Measurements from ENCODE around the gene RALGAPB. TPM values are rescaled to one million over a fixed set of nuclear protein-coding genes. Genes with fewer than 3 reads are reported as not detected.

RALGAPB gene
- total and polyA plus RNA-seq, 2 of the 13 experiments (the other 11 are each of a cell fraction or from before 2014, with no cell fraction given) = 17.6 to 30.6 TPM

DNA sequence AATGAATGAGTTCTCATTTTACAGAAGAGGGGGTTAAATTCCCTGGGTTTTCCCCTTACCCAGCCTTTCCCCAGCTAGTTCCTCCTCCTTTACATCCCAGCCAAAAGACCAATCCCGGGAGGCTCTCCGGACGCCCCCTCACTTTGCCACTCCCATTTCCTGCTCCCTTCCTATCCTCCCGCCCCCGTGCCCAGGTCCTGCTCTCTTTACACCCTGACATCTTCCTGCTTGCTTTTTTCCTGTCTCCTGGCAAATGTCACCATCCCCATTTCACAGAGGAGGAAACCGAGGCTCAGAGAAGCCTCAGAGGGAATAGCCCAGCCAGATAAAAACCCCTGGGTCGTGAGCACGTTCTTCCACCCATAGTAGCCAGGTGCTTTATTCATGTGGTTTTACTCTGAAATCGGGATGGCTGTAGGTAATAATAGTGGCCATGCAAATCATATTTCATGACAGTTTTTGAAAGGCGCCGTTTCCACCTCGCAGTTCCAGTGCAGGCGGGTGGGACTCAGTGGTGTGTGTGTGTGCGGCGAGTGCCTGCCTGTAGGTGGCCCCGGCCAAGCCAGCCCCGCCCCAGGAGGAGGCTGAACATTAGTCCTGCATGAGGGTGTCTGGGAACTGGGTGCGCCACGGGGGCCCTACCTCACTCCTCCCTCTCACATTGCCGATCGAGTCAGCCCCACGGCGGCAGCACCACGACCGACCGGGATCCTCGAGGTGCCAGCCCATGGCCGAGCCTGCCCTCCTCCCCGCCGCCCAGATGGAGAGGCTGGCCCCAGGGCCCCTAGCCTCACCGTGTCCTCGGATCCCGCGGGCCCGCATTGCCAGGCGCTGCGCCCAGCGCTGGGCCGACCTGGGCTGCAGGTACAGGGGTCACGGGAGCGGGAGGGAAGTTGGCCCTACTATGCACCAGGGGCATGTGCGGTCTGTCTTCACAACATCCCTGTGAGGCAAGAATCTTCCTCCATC lies 128.9 kb downstream of the RALGAPB start, which contains the start of gene ARHGAP40 (continued):
- TF ChIP-seq, protein P1, sequence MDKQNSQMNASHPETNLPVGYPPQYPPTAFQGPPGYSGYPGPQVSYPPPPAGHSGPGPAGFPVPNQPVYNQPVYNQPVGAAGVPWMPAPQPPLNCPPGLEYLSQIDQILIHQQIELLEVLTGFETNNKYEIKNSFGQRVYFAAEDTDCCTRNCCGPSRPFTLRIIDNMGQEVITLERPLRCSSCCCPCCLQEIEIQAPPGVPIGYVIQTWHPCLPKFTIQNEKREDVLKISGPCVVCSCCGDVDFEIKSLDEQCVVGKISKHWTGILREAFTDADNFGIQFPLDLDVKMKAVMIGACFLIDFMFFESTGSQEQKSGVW (CRISPR knock-in tag; IDR thresholded peaks at IDR 0.05; ENCODE audit: borderline replicate concordance) = no peak
- TF ChIP-seq KIAA2018 (CRISPR knock-in tag; IDR thresholded peaks at IDR 0.05; ENCODE audit: borderline replicate concordance) (no peak), THYN1 (CRISPR knock-in tag; IDR thresholded peaks at IDR 0.05; ENCODE audit: borderline replicate concordance, low read depth) (no peak), ZFX (CRISPR knock-in tag; IDR thresholded peaks at IDR 0.05; ENCODE audit: low read depth) (peak; percentile 62), PLRG1 (conservative IDR thresholded peaks at IDR 0.05) (no peak), CC2D1A (CRISPR knock-in tag; IDR thresholded peaks at IDR 0.05) (no peak), KMT2B (CRISPR knock-in tag; IDR thresholded peaks at IDR 0.05) (no peak; the same call in 1 of the 2 replicates), CENPT (CRISPR knock-in tag; IDR thresholded peaks at IDR 0.05; ENCODE audit: low read depth) (no peak), ZUFSP (CRISPR knock-in tag; IDR thresholded peaks at IDR 0.05; ENCODE audit: borderline replicate concordance) (no peak)
- TF ChIP-seq, protein P2, sequence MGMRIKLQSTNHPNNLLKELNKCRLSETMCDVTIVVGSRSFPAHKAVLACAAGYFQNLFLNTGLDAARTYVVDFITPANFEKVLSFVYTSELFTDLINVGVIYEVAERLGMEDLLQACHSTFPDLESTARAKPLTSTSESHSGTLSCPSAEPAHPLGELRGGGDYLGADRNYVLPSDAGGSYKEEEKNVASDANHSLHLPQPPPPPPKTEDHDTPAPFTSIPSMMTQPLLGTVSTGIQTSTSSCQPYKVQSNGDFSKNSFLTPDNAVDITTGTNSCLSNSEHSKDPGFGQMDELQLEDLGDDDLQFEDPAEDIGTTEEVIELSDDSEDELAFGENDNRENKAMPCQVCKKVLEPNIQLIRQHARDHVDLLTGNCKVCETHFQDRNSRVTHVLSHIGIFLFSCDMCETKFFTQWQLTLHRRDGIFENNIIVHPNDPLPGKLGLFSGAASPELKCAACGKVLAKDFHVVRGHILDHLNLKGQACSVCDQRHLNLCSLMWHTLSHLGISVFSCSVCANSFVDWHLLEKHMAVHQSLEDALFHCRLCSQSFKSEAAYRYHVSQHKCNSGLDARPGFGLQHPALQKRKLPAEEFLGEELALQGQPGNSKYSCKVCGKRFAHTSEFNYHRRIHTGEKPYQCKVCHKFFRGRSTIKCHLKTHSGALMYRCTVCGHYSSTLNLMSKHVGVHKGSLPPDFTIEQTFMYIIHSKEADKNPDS (CRISPR knock-in tag; IDR thresholded peaks at IDR 0.05) = no peak
- TF ChIP-seq, protein P3, sequence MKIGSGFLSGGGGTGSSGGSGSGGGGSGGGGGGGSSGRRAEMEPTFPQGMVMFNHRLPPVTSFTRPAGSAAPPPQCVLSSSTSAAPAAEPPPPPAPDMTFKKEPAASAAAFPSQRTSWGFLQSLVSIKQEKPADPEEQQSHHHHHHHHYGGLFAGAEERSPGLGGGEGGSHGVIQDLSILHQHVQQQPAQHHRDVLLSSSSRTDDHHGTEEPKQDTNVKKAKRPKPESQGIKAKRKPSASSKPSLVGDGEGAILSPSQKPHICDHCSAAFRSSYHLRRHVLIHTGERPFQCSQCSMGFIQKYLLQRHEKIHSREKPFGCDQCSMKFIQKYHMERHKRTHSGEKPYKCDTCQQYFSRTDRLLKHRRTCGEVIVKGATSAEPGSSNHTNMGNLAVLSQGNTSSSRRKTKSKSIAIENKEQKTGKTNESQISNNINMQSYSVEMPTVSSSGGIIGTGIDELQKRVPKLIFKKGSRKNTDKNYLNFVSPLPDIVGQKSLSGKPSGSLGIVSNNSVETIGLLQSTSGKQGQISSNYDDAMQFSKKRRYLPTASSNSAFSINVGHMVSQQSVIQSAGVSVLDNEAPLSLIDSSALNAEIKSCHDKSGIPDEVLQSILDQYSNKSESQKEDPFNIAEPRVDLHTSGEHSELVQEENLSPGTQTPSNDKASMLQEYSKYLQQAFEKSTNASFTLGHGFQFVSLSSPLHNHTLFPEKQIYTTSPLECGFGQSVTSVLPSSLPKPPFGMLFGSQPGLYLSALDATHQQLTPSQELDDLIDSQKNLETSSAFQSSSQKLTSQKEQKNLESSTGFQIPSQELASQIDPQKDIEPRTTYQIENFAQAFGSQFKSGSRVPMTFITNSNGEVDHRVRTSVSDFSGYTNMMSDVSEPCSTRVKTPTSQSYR (CRISPR knock-in tag; IDR thresholded peaks at IDR 0.05; ENCODE audit: borderline replicate concordance) = no peak
